Lung (tissue), 12 donors: ENCODE measurements around the gene OTX2. TPM values are rescaled to one million over a fixed set of nuclear protein-coding genes. Genes with fewer than 3 reads are reported as not detected.

Experiments used
- ATAC-seq: fragments of 200-7000 bp; cut with Tn5 transposase; one replicate; pipeline ENCODE4 v1.9.1; 2020; ENCODE audit warnings: moderate number of reproducible peaks; ENCODE audit not compliant: insufficient read depth, low FRiP score
- DNase-seq, 3 donors: peaks; one replicate each; pipeline ENCODE4 v3.0.0-alpha.2; 2013 to 2017
- H3K27ac ChIP-seq, 2 donors: one replicate each; pipeline ENCODE4 v1.5.1; 2013; ENCODE audit warnings: mild to moderate bottlenecking in 2 of 2, moderate library complexity in 2 of 2, control low read depth in 1 of 2, inconsistent platforms in 1 of 2, low read depth in 1 of 2, low read length in 1 of 2
- H3K27me3 ChIP-seq, 3 donors: one replicate each; pipeline ENCODE4 v1.5.1; 2013; ENCODE audit warnings: low read length in 2 of 3; ENCODE audit not compliant: control insufficient read depth in 3 of 3, insufficient read depth in 3 of 3
- H3K36me3 ChIP-seq, 4 donors: one replicate each; pipeline ENCODE4 v1.5.1; 2013; ENCODE audit warnings: low read length in 4 of 4, mild to moderate bottlenecking in 1 of 4, moderate library complexity in 1 of 4; ENCODE audit not compliant: control insufficient read depth in 4 of 4, insufficient read depth in 4 of 4
- H3K4me1 ChIP-seq, 5 donors: one replicate each; pipeline ENCODE4 v1.5.1; 2013; ENCODE audit warnings: low read length in 5 of 5, mild to moderate bottlenecking in 2 of 5, moderate library complexity in 1 of 5; ENCODE audit not compliant: control insufficient read depth in 5 of 5, insufficient read depth in 5 of 5
- H3K4me3 ChIP-seq: one replicate; pipeline ENCODE4 v1.5.1; 2013; ENCODE audit warnings: mild to moderate bottlenecking, control low read depth, moderate library complexity
- H3K9ac ChIP-seq, 2 donors: one replicate each; pipeline ENCODE4 v1.5.1; 2013; ENCODE audit warnings: low read length in 2 of 2, control low read depth in 1 of 2; ENCODE audit not compliant: insufficient read depth in 1 of 2
- H3K9me3 ChIP-seq, 4 donors: one replicate each; pipeline ENCODE4 v1.5.1; 2013; ENCODE audit warnings: low read length in 3 of 4, mild to moderate bottlenecking in 1 of 4, moderate library complexity in 1 of 4; ENCODE audit not compliant: control insufficient read depth in 4 of 4, insufficient read depth in 3 of 4
- WGBS, 2 donors: extraction: QIAGEN DNeasy Blood & Tissue Kit; methylation state at CpG; one replicate each; pipeline ENCODE4 v1.1.7; 2013; 5-methylcytosine and 5-hydroxymethylcytosine counted together
- polyA plus RNA-seq, 2 donors: library from polyadenylated mRNA; stranded (reverse); fragments of 200-250 nt; gene quantifications; one replicate each; pipeline ENCODE4 v1.2.1, GENCODE V29; 2013
- total RNA-seq, 2 donors: library from RNA; depleted of rRNA in 1 of 2; stranded (reverse); fragments of >200 nt in 1 of 2; gene quantifications; one replicate each; pipeline ENCODE4 v1.2.1, GENCODE V29; 2014 to 2021
- TF ChIP-seq, protein P1 (sequence below): IDR thresholded peaks from 2 replicates; pipeline ENCODE4 v1.5.1; 2012; ENCODE audit warnings: mild to moderate bottlenecking; ENCODE audit errors: control extremely low read depth, extremely low read depth
- donor health status: control.
- donor health status: control.
- donor health status: Bipolar disorder and iron deficiency.
- donor health status: healthy.
- donor health status: DM: yes; HTN: yes; CAD: no.

The OTX2 gene
- total and polyA plus RNA-seq, 4 donors, result not detected

- WGBS, 2 donors, result 24 to 35% methylated on average over 16 of the region's 16 CpGs
- Histone ChIP-seq H3K4me1 (peaks cover 0 to 2% (median 0%) of the 10 kb centered on the region in 5 donors), H3K9me3 (peaks cover 0 to 2% (median 0%) of the 10 kb centered on the region in 4 donors), H3K27ac (no peak overlapping the region), H3K36me3 (no peaks in the 10 kb centered on the region), H3K4me3 (no peak overlapping the region), H3K9ac (no peak overlapping the region), H3K27me3 (no peaks in the 10 kb centered on the region)
- DNase-seq, result no peak
- TF ChIP-seq, protein P1, sequence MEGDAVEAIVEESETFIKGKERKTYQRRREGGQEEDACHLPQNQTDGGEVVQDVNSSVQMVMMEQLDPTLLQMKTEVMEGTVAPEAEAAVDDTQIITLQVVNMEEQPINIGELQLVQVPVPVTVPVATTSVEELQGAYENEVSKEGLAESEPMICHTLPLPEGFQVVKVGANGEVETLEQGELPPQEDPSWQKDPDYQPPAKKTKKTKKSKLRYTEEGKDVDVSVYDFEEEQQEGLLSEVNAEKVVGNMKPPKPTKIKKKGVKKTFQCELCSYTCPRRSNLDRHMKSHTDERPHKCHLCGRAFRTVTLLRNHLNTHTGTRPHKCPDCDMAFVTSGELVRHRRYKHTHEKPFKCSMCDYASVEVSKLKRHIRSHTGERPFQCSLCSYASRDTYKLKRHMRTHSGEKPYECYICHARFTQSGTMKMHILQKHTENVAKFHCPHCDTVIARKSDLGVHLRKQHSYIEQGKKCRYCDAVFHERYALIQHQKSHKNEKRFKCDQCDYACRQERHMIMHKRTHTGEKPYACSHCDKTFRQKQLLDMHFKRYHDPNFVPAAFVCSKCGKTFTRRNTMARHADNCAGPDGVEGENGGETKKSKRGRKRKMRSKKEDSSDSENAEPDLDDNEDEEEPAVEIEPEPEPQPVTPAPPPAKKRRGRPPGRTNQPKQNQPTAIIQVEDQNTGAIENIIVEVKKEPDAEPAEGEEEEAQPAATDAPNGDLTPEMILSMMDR, result no peak
- ATAC-seq, result no peak
These were observed 34.2 kb upstream of the OTX2 start for GRCh38 chr14:56844406-56845002.

GRCh38 chr14:56841611-56842010, 31.3 kb upstream of the OTX2 start:
- Histone ChIP-seq H3K36me3 (no peaks in the 10 kb centered on the region), H3K4me1 (peaks cover 0 to 2% (median 0%) of the 10 kb centered on the region in 5 donors), H3K27ac (no peak overlapping the region), H3K9ac (no peak overlapping the region), H3K4me3 (no peak overlapping the region), H3K9me3 (peaks cover 0 to 2% (median 0%) of the 10 kb centered on the region in 4 donors), H3K27me3 (no peaks in the 10 kb centered on the region)
- 84 to 85% methylated on average over 3 of the region's 3 CpGs for WGBS, 2 donors
- ATAC-seq (no peak), DNase-seq (no peak)
- TF ChIP-seq, protein P1, result no peak

DNA sequence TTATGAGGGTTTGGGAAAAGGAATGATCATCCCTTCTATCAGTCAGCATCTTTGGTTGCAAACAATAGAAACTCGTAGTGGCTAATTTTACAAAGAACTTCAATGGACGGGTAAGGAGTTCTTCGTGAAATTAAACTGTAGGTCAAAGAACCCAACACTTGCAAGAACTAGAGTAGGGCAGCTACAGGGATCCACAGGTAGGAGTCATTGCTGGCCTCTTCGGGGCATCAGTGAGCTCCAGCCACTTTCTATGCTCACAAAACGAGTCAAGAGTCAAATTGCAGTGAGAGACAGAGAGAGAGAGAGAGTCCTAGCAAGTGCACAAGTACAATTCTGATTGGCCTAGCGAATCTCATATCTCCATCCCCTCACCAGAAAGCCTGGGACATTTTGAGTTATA, 29.9 kb upstream of the OTX2 start:
- no peaks in the 10 kb centered on the region for H3K27me3 ChIP-seq
- no peaks in the 10 kb centered on the region for H3K36me3 ChIP-seq
- ATAC-seq (no peak), DNase-seq (no peak)
- H3K9me3 ChIP-seq, result peaks cover 0 to 2% (median 0%) of the 10 kb centered on the region in 4 donors
- H3K27ac ChIP-seq, result no peak overlapping the region
- TF ChIP-seq, protein P1, result no peak
- WGBS, 2 donors, result 67 to 70% methylated on average over 6 of the region's 6 CpGs
- H3K4me1 ChIP-seq, result peaks cover 0 to 2% (median 0%) of the 10 kb centered on the region in 5 donors
- no peak overlapping the region for H3K4me3 ChIP-seq
- no peak overlapping the region for H3K9ac ChIP-seq

DNA sequence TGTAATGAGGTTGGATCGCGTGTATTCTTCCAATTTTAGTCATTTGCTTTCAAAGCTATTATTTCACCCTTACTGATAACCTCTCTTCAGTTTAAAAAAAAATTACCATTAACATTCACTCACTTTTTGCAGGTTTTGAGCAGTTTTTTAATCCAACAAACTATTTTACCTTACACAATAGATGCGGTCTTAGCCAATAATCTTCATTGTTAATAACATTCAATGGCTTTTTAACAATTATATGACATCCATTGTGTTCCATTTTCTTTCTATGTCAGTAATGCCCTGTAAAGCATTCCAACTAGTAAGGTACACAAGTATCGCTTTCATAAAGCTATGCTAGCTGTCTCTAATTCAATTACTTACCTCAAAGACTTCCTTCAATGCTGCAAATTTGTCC, 18.9 kb upstream of the OTX2 start:
- no peak overlapping the region for H3K9ac ChIP-seq
- no peak overlapping the region for H3K27ac ChIP-seq
- H3K4me3 ChIP-seq, result no peak overlapping the region
- H3K36me3 ChIP-seq, result no peaks in the 10 kb centered on the region
- 92 to 95% methylated on average over 4 of the region's 4 CpGs for WGBS, 2 donors
- H3K4me1 ChIP-seq, result no peaks in the 10 kb centered on the region
- DNase-seq (no peak), ATAC-seq (no peak)
- peaks cover 0 to 6% (median 0%) of the 10 kb centered on the region in 4 donors for H3K9me3 ChIP-seq
- TF ChIP-seq, protein P1, result no peak
- H3K27me3 ChIP-seq, result no peaks in the 10 kb centered on the region
